HG03457 (cell line): ENCODE measurements around the gene ZNF500.

Experiments
- ATAC-seq: cut with Tn5 transposase; IDR thresholded peaks from one replicate; pipeline ENCODE4 v1.9.1; 2021; ENCODE audit warnings: moderate number of reproducible peaks; ENCODE audit not compliant: unreplicated experiment

Gene ZNF500

GRCh38 chr16:4775005-4775404 is 8.0 kb upstream of the ZNF500 start:
- no peak for ATAC-seq

GRCh38 chr16:4772351-4772750 is 5.4 kb upstream of the ZNF500 start:
- ATAC-seq = no peak

GRCh38 chr16:4771646-4772045 is 4.7 kb upstream of the ZNF500 start:
- no peak for ATAC-seq

- no peak for ATAC-seq
Observed at GRCh38 chr16:4769306-4769638, 2.3 kb upstream of the ZNF500 start.

GRCh38 chr16:4768549-4769305 is 1.8 kb upstream of the ZNF500 start:
- peak; percentile 59 for ATAC-seq

GRCh38 chr16:4767872-4768548 is 1.0 kb upstream of the ZNF500 start:
- ATAC-seq = peak; percentile 6

- no peak for ATAC-seq
Observed at GRCh38 chr16:4765511-4766474, 1.2 kb downstream of the ZNF500 start.

- ATAC-seq = no peak
Observed at GRCh38 chr16:4763791-4764190, 3.2 kb downstream of the ZNF500 start.

GRCh38 chr16:4762205-4762604 is 4.8 kb downstream of the ZNF500 start:
- no peak for ATAC-seq

GRCh38 chr16:4760221-4760910 is 6.6 kb downstream of the ZNF500 start:
- no peak for ATAC-seq

GRCh38 chr16:4755687-4756086 is 11.3 kb downstream of the ZNF500 start:
- no peak for ATAC-seq

GRCh38 chr16:4754865-4755264 is 12.1 kb downstream of the ZNF500 start:
- no peak for ATAC-seq

- no peak for ATAC-seq
Observed at GRCh38 chr16:4753227-4753626, 13.7 kb downstream of the ZNF500 start.

- ATAC-seq = no peak
Observed at GRCh38 chr16:4752351-4753100, 14.4 kb downstream of the ZNF500 start.

- no peak for ATAC-seq
Observed at GRCh38 chr16:4750896-4751295, 16.1 kb downstream of the ZNF500 start.

GRCh38 chr16:4749700-4750257 is 17.2 kb downstream of the ZNF500 start:
- no peak for ATAC-seq

- no peak for ATAC-seq
Observed at GRCh38 chr16:4748682-4749411, 18.1 kb downstream of the ZNF500 start.

GRCh38 chr16:4747906-4748681 is 18.9 kb downstream of the ZNF500 start:
- ATAC-seq = no peak
